ENCODE results near the gene BRIP1. TPM values are rescaled to one million over a fixed set of nuclear protein-coding genes. Genes with fewer than 3 reads are reported as not detected.
"Not testable (repeated sequence)": the region's sequence is repeated elsewhere in the genome, so short reads cannot be mapped to it uniquely, and the experiment has no call there.

The BRIP1 gene
- total and polyA plus RNA-seq, 2 donors (not counting 3 experiments of a cell fraction or from before 2014, with no cell fraction given): 1.8 to 12.1 TPM

- H3K27ac ChIP-seq (ENCODE audit: insufficient read depth, low read depth, low read length); H2AFZ ChIP-seq (ENCODE audit: low read depth, low read length); dilution Hi-C loops (cut with MboI; ENCODE audit: extremely low pct_ligation_motif_present, low sequenced_read_pairs); H3K9me3 ChIP-seq (replicated peaks; ENCODE audit: control insufficient read depth, insufficient read depth, low read length); H3K4me1 ChIP-seq (ENCODE audit: control insufficient read depth, extremely low read depth, insufficient read depth, low read length); H3K79me2 ChIP-seq (ENCODE audit: control insufficient read depth, insufficient read depth, low read length); H3K9me1 ChIP-seq (replicated peaks; ENCODE audit: control insufficient read depth, extremely low read depth, insufficient read depth, low read length); H4K20me1 ChIP-seq (replicated peaks; ENCODE audit: control insufficient read depth, extremely low read depth, insufficient read depth, low read length); H3K27me3 ChIP-seq (ENCODE audit: control insufficient read depth in 2 of 2, insufficient read depth in 2 of 2, low read length in 2 of 2); BruUV-seq (replicated peaks); FAIRE-seq; intact Hi-C loops (cut with micrococcal nuclease); POLR2A ChIA-PET; H3K36me3 ChIP-seq (ENCODE audit: control insufficient read depth in 2 of 2, extremely low read depth in 1 of 2, insufficient read depth in 2 of 2, low read length in 2 of 2); CTCF ChIA-PET; H3K9ac ChIP-seq (replicated peaks; ENCODE audit: extremely low read depth, insufficient read depth, low read length); H3K4me2 ChIP-seq (ENCODE audit: insufficient read depth, low read length); H3K4me3 ChIP-seq (replicated peaks in 1 of 3; ENCODE audit: insufficient read depth in 1 of 3, low read depth in 1 of 3, low read length in 3 of 3); DNase-seq (ENCODE audit: low read depth, low spot score): not testable (repeated sequence)
Observed at GRCh38 chr17:61677150-61677811, 186.0 kb downstream of the BRIP1 start.

- H3K4me3 ChIP-seq (replicated peaks in 1 of 3; ENCODE audit: insufficient read depth in 1 of 3, low read depth in 1 of 3, low read length in 3 of 3); DNase-seq (ENCODE audit: low read depth, low spot score); H3K9ac ChIP-seq (replicated peaks; ENCODE audit: extremely low read depth, insufficient read depth, low read length); H3K27ac ChIP-seq (ENCODE audit: insufficient read depth, low read depth, low read length); H3K36me3 ChIP-seq (ENCODE audit: control insufficient read depth in 2 of 2, extremely low read depth in 1 of 2, insufficient read depth in 2 of 2, low read length in 2 of 2); H4K20me1 ChIP-seq (replicated peaks; ENCODE audit: control insufficient read depth, extremely low read depth, insufficient read depth, low read length); BruUV-seq (replicated peaks); FAIRE-seq; dilution Hi-C loops (cut with MboI; ENCODE audit: extremely low pct_ligation_motif_present, low sequenced_read_pairs); H3K4me2 ChIP-seq (ENCODE audit: insufficient read depth, low read length); H3K27me3 ChIP-seq (ENCODE audit: control insufficient read depth in 2 of 2, insufficient read depth in 2 of 2, low read length in 2 of 2); H3K4me1 ChIP-seq (ENCODE audit: control insufficient read depth, extremely low read depth, insufficient read depth, low read length); POLR2A ChIA-PET; H3K79me2 ChIP-seq (ENCODE audit: control insufficient read depth, insufficient read depth, low read length); H3K9me1 ChIP-seq (replicated peaks; ENCODE audit: control insufficient read depth, extremely low read depth, insufficient read depth, low read length); intact Hi-C loops (cut with micrococcal nuclease); H2AFZ ChIP-seq (ENCODE audit: low read depth, low read length); H3K9me3 ChIP-seq (replicated peaks; ENCODE audit: control insufficient read depth, insufficient read depth, low read length); CTCF ChIA-PET: not testable (repeated sequence)
Observed at GRCh38 chr17:61676522-61676921, 186.8 kb downstream of the BRIP1 start.

GRCh38 chr17:61674609-61675008 is 188.7 kb downstream of the BRIP1 start:
- H3K79me2 ChIP-seq (ENCODE audit: control insufficient read depth, insufficient read depth, low read length); H3K4me2 ChIP-seq (ENCODE audit: insufficient read depth, low read length); POLR2A ChIA-PET; DNase-seq (ENCODE audit: low read depth, low spot score); H3K4me3 ChIP-seq (replicated peaks in 1 of 3; ENCODE audit: insufficient read depth in 1 of 3, low read depth in 1 of 3, low read length in 3 of 3); H3K27me3 ChIP-seq (ENCODE audit: control insufficient read depth in 2 of 2, insufficient read depth in 2 of 2, low read length in 2 of 2); H3K36me3 ChIP-seq (ENCODE audit: control insufficient read depth in 2 of 2, extremely low read depth in 1 of 2, insufficient read depth in 2 of 2, low read length in 2 of 2); H3K9me3 ChIP-seq (replicated peaks; ENCODE audit: control insufficient read depth, insufficient read depth, low read length); H3K27ac ChIP-seq (ENCODE audit: insufficient read depth, low read depth, low read length); H3K4me1 ChIP-seq (ENCODE audit: control insufficient read depth, extremely low read depth, insufficient read depth, low read length); H4K20me1 ChIP-seq (replicated peaks; ENCODE audit: control insufficient read depth, extremely low read depth, insufficient read depth, low read length); H3K9ac ChIP-seq (replicated peaks; ENCODE audit: extremely low read depth, insufficient read depth, low read length); H2AFZ ChIP-seq (ENCODE audit: low read depth, low read length); BruUV-seq (replicated peaks); intact Hi-C loops (cut with micrococcal nuclease); dilution Hi-C loops (cut with MboI; ENCODE audit: extremely low pct_ligation_motif_present, low sequenced_read_pairs); H3K9me1 ChIP-seq (replicated peaks; ENCODE audit: control insufficient read depth, extremely low read depth, insufficient read depth, low read length); FAIRE-seq: not testable (repeated sequence)
- CTCF ChIA-PET: interaction anchor here (1.5 to 1.6 kb wide), 2 partner anchors 9 to 15 kb away, joined by 3 read pairs; no protein-coding TSS in a partner anchor

- H3K9me3 ChIP-seq (replicated peaks; ENCODE audit: control insufficient read depth, insufficient read depth, low read length); BruUV-seq (replicated peaks); H3K36me3 ChIP-seq (ENCODE audit: control insufficient read depth in 2 of 2, extremely low read depth in 1 of 2, insufficient read depth in 2 of 2, low read length in 2 of 2): not testable (repeated sequence)
Observed at GRCh38 chr17:61673019-61673897, 190.1 kb downstream of the BRIP1 start.

More at GRCh38 chr17:61673019-61673897, 190.1 kb downstream of the BRIP1 start:
- H4K20me1 ChIP-seq (replicated peaks; ENCODE audit: control insufficient read depth, extremely low read depth, insufficient read depth, low read length); H3K9ac ChIP-seq (replicated peaks; ENCODE audit: extremely low read depth, insufficient read depth, low read length); H3K27me3 ChIP-seq (ENCODE audit: control insufficient read depth in 2 of 2, insufficient read depth in 2 of 2, low read length in 2 of 2); DNase-seq (ENCODE audit: low read depth, low spot score); H3K79me2 ChIP-seq (ENCODE audit: control insufficient read depth, insufficient read depth, low read length); H2AFZ ChIP-seq (ENCODE audit: low read depth, low read length); intact Hi-C loops (cut with micrococcal nuclease); H3K27ac ChIP-seq (ENCODE audit: insufficient read depth, low read depth, low read length); H3K4me3 ChIP-seq (replicated peaks in 1 of 3; ENCODE audit: insufficient read depth in 1 of 3, low read depth in 1 of 3, low read length in 3 of 3); H3K4me2 ChIP-seq (ENCODE audit: insufficient read depth, low read length); H3K4me1 ChIP-seq (ENCODE audit: control insufficient read depth, extremely low read depth, insufficient read depth, low read length); dilution Hi-C loops (cut with MboI; ENCODE audit: extremely low pct_ligation_motif_present, low sequenced_read_pairs); FAIRE-seq; H3K9me1 ChIP-seq (replicated peaks; ENCODE audit: control insufficient read depth, extremely low read depth, insufficient read depth, low read length); POLR2A ChIA-PET: not testable (repeated sequence)
- CTCF ChIA-PET: interaction anchor here (1.4 to 1.6 kb wide), 2 partner anchors 10 to 12 kb away, joined by 3 read pairs; no protein-coding TSS in a partner anchor
